SKM-1 (cell line): ENCODE results near the gene DAND5.

Experiments
- DNase-seq: peaks from one replicate; lab custom pipeline; 2025; ENCODE audit not compliant: unreplicated experiment; lab: John Stamatoyannopoulos, UW

DAND5 gene

GRCh38 chr19:13008926-13009787 is 39.8 kb downstream of the DAND5 start:
- no peak for DNase-seq

DNA sequence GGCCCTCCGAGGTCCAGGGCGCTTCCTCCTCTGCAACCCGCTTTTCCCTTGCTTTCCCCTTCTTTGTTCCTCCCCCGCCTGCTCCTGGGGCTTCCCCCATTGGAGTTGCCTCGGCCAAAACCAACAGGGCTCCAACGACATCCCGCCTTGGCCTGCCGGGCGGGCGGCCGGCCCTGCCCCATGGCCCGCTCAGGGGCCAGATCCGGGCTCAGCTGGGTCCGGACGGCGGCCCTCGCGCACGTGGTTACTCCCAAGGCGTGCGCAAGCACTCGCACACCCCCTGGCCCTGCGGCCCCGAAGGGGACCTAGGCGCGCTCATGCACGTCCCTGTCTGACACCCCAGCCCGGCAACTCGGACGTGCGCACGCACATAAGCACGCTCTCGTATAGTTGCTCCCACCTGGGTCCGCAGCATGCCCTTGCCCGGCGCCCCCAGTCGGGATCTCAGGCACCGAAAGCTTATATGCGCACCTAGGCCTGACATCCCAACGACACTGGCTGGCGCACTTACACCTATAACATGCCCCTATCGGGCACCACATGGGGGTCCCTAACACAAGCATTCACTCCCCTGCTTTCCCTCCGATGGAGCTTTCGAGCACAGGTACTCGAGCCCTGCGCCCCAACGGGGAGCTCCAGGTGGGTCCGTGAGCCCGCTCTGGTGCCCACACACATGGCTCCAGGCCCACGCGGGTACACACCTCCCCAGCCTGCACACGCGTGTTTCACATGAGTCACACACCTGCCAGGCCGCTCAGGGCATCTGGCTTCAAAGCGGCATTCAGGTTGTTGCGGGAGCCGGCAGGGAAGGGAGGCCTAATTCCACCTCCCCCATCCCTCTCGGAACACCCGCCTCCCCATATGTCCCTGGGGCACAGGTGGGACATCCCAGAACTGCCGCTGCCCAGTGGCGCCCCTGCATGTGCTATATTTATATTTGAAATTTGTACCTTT is 40.9 kb downstream of the DAND5 start:
- no peak for DNase-seq

- DNase-seq = no peak
Observed at GRCh38 chr19:13010992-13011652, 41.7 kb downstream of the DAND5 start.

GRCh38 chr19:13011653-13012389 is 42.4 kb downstream of the DAND5 start:
- no peak for DNase-seq

DNA sequence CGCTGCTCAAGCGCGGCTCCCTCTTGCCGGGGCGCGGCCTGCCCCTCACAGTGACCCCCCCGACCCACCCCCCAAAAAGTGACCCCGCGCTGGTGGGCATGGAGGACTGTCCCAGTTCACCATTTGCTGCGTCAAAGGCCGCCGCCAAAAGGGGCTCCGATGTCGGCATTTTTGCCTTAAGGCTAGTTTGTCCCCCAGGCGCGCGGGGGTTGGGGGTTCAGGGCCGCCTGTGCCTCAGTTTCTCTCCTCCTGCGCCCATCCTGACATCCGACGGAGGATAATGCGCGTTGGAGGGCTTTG is 43.0 kb downstream of the DAND5 start:
- no peak for DNase-seq

- DNase-seq = no peak
Observed at GRCh38 chr19:13012690-13013608, 43.6 kb downstream of the DAND5 start.

GRCh38 chr19:13013649-13014048 is 44.3 kb downstream of the DAND5 start:
- DNase-seq = no peak

DNA sequence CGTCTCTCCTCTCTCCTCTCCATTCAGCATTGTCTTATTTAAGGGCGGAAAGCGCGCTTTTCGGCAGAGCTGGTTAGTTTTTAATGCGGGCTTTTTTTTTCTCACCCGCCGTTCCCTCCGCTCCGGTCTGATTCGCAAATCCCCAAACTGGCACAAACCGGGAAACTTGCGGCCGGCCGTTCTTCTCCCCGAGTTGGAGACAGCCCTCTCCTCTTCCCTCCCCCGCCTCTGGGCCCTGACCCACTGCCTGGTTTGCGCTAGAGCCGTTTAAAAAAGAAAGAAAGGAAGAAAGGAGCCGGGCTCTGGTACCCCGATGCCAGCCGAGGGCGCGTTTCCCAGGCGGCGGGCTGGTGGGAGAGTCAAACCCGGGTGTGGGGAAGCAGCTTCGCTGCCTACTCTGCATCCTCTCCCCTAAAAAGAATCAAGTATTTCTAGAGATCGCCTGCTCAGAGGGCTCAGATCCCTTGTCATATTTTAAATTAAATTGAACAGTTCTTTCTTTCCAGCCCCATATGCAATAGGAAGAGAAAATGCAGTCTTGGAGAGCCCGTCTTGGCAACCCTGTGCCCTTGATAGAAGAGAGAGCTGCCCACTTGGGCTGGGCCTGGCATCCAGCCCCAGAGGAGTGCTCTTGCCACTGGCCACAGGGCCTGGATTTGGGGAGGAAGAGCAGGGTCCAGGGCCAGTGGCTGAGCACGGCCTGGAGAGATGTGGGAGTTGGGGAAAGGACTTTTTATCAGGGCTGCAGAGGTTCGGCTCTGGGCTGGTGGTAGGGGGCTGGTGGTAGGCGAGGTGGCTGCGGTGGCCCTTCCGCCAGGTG is 44.9 kb downstream of the DAND5 start:
- DNase-seq = no peak

GRCh38 chr19:13014921-13015280 is 45.5 kb downstream of the DAND5 start:
- no peak for DNase-seq

GRCh38 chr19:13015361-13016223 is 46.2 kb downstream of the DAND5 start:
- no peak for DNase-seq

DNA sequence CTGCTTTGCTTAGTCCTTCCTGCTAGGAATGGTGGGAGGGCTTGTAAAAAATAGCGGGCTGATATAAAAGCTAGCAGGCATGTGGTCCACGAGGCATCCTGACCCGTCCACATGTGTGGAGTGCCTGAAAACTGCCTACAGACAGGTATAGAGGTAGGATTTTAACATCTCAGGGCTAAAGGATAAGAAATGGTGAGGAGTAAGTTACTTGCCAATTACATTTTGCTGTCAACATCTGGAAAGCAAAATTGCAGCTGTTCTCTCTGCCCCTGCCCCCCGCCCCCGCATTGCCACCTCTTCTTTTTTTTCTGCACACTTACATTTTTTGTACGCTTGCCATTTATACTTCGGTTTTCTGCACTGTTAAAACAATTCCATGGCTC is 46.9 kb downstream of the DAND5 start:
- DNase-seq = no peak

- no peak for DNase-seq
Observed at GRCh38 chr19:13016628-13017305, 47.4 kb downstream of the DAND5 start.

DNA sequence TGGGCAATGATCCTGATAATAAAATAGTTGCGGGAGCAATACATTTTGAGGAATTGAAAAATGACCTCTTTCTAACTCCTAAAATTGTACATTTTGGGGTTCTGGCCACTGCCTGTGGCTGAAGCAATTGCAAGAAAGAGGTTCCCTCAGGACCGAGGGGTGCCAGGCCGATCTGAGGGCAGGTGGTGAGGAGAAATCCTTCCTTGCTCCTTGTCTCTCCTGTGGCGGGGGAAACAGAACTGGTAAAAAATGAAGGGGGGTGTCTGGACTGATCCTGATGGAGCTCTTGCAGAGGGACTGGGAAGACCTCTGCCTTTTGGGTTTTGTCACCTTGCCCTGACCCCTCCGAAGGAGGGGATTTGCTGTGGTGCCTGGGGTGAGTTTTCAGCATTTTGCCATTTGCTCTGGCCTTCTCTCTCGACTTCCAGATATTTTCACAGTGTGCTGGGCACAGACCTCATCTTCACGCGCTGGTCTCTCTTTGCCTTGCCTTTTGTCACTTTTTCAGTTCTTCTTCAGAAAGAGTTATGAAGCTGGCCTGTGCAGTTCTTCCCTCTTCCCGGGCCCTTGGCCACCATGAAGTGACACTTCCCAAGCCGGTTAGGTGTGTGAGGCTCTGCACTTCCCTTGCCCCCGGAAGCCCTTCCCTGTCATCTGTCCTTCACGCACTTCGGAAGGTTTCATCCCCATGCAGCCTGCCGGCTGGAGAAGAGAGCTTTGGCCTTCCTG is 48.1 kb downstream of the DAND5 start:
- no peak for DNase-seq

DNA sequence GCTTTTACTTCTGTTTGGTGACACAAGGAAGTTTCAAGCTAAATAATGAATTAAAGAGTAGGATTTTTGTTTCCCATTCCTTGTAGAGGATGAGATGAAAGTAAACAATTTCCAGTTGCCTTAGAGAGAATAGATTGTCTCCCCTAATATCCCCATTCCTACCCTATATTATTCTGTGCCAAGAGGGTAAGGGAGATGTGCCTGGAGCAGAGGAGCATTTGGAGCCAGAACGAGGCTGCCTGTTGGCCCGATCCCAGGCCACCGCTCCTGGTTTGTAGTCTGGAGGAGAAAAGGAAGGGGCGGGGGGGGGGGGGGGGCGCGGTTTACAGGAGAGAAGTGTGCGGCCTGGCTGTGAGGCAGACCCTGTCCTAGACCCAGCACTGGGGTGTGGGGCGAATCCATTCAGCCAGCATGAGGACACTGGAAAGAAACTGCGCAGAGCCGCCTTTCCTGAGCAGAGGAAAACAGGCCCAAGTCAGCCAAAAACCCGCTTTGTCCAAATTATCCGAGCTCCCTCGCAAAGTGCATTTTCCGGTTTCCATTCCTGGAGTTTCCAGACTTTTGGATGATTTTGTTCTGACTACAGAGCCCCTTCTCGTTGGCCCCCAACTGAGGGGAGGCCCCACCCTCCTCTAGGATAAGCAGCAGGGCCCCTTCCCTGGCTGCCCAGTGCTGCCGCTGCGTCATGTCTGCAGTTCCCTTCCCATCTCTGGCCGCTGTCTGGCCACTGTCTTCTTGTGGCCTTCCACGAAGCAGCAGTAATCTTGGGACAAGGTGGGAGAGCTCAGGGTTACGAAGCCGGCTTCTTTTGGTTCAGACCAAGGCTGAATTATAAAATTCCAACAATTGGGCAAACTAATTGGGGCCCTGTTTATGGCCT is 48.9 kb downstream of the DAND5 start:
- DNase-seq = no peak

DNA sequence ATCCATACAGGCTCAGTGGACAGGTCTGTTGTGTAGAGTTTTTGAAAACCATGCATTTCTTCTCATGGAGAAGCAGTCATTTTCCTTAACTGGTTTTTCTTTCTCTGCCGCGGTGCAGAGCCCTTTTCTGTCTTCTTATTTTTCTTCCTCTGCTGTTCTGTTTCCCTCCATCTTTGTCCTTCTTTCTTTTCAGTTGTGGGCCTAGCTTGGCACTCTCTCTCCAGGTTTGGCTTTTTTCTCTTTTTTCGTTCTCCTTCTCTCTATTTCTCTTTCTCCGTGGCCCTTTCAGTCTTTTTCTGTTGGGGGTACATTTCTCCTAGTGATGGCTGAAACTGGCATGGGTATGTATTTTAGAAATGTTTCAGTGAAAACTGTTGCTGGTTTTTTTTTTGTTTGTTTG is 50.0 kb downstream of the DAND5 start:
- DNase-seq = no peak

GRCh38 chr19:13020002-13020414 is 50.6 kb downstream of the DAND5 start:
- DNase-seq = no peak
